ENCODE measurements around the gene PKNOX1. TPM values are rescaled to one million over a fixed set of nuclear protein-coding genes. Genes with fewer than 3 reads are reported as not detected.

The PKNOX1 gene
- total RNA-seq, 1 experiment from 2014 or later: 16.5 TPM

DNA sequence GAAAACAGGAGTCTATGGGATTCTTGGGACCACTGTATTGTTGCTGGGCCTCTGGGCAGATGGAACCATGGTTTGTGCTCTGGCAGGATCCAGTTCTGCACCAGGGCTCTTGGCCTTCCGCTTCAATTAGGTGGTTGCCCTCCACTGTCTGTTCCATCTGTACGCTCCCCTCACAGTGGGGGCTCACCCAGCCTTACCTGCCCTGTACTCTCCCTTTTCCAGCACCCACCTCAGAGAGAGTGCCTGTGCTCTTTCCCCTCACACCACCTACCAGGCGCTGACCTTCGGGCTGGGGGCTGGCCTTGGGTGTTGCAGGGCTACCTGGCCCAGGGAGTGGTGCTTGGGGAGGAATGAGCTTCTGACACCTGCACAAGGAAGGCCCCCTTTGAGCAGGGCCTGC lies 7.5 kb downstream of the PKNOX1 start:
- BruUV-seq (replicated peaks): no TSS peak
- Histone ChIP-seq H3K4me3 (ENCODE audit: low read depth in 2 of 2, low read length in 2 of 2) (no peak overlapping the region), H3K27me3 (ENCODE audit: control insufficient read depth, insufficient read depth, low read length) (no peaks in the 10 kb centered on the region), H3K36me3 (ENCODE audit: control insufficient read depth, insufficient read depth, low read length) (no peaks in the 10 kb centered on the region), H3K9me3 (ENCODE audit: control insufficient read depth, insufficient read depth, low read depth, low read length) (no peaks in the 10 kb centered on the region), H3K27ac (ENCODE audit: low read length) (no peak overlapping the region), H3K4me1 (ENCODE audit: control insufficient read depth, insufficient read depth, low read length) (no peaks in the 10 kb centered on the region; the same call in 1 of the 2 replicates)
- TF ChIP-seq, protein P1, sequence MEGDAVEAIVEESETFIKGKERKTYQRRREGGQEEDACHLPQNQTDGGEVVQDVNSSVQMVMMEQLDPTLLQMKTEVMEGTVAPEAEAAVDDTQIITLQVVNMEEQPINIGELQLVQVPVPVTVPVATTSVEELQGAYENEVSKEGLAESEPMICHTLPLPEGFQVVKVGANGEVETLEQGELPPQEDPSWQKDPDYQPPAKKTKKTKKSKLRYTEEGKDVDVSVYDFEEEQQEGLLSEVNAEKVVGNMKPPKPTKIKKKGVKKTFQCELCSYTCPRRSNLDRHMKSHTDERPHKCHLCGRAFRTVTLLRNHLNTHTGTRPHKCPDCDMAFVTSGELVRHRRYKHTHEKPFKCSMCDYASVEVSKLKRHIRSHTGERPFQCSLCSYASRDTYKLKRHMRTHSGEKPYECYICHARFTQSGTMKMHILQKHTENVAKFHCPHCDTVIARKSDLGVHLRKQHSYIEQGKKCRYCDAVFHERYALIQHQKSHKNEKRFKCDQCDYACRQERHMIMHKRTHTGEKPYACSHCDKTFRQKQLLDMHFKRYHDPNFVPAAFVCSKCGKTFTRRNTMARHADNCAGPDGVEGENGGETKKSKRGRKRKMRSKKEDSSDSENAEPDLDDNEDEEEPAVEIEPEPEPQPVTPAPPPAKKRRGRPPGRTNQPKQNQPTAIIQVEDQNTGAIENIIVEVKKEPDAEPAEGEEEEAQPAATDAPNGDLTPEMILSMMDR (IDR thresholded peaks at IDR 0.05): no peak
- TF ChIP-seq POLR2AphosphoS5 (IDR thresholded peaks at IDR 0.05; ENCODE audit: low read depth, low read length) (no peak), SIN3A (IDR thresholded peaks at IDR 0.05; ENCODE audit: borderline replicate concordance, insufficient read depth, low read depth, low read length) (no peak), TCF7L2 (IDR thresholded peaks at IDR 0.05; ENCODE audit: low read depth, low read length) (no peak)
- TF ChIP-seq, protein P2, sequence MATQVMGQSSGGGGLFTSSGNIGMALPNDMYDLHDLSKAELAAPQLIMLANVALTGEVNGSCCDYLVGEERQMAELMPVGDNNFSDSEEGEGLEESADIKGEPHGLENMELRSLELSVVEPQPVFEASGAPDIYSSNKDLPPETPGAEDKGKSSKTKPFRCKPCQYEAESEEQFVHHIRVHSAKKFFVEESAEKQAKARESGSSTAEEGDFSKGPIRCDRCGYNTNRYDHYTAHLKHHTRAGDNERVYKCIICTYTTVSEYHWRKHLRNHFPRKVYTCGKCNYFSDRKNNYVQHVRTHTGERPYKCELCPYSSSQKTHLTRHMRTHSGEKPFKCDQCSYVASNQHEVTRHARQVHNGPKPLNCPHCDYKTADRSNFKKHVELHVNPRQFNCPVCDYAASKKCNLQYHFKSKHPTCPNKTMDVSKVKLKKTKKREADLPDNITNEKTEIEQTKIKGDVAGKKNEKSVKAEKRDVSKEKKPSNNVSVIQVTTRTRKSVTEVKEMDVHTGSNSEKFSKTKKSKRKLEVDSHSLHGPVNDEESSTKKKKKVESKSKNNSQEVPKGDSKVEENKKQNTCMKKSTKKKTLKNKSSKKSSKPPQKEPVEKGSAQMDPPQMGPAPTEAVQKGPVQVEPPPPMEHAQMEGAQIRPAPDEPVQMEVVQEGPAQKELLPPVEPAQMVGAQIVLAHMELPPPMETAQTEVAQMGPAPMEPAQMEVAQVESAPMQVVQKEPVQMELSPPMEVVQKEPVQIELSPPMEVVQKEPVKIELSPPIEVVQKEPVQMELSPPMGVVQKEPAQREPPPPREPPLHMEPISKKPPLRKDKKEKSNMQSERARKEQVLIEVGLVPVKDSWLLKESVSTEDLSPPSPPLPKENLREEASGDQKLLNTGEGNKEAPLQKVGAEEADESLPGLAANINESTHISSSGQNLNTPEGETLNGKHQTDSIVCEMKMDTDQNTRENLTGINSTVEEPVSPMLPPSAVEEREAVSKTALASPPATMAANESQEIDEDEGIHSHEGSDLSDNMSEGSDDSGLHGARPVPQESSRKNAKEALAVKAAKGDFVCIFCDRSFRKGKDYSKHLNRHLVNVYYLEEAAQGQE (IDR thresholded peaks at IDR 0.05; ENCODE audit: insufficient read depth in 1 of 2, low read depth in 2 of 2, low read length in 1 of 2): no peak
- DNase-seq (ENCODE audit: low read depth, low spot score) (no peak), ATAC-seq (no peak)
- intact Hi-C loops (cut with micrococcal nuclease; ENCODE audit: unreplicated experiment) (no loop called here), in situ Hi-C loops (cut with HindIII; ENCODE audit: low pct_unique_long_range_greater_than_20kb, low sequenced_read_pairs) (no loop called here)
- CTCF ChIA-PET: no interaction called here
- POLR2A ChIA-PET: no interaction called here

DNA sequence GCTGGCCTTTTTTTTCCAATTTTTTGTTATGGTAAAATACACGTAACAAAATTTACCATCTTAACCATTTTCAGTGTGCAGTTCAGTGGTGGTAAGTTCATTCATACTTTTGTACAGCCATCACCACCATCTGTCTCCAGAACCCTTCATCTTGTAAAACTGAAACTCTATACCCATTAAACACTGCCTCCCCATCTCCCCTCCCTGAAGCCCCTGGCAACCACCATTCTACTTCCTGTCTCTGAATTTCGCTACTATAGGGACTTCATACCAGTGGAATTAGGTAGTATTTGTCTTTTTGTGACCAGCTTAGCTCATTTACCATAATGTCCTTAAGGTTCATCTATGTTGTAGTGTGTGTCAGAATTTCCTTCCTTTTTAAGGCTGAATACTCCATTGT lies 8.7 kb downstream of the PKNOX1 start:
- no peak overlapping the region for H3K4me3 ChIP-seq (ENCODE audit: low read depth in 2 of 2, low read length in 2 of 2)
- ChIA-PET CTCF (no interaction called here), POLR2A (no interaction called here)
- TF ChIP-seq, protein P1 (IDR thresholded peaks at IDR 0.05): no peak
- TF ChIP-seq POLR2AphosphoS5 (IDR thresholded peaks at IDR 0.05; ENCODE audit: low read depth, low read length) (no peak), TCF7L2 (IDR thresholded peaks at IDR 0.05; ENCODE audit: low read depth, low read length) (no peak), SIN3A (IDR thresholded peaks at IDR 0.05; ENCODE audit: borderline replicate concordance, insufficient read depth, low read depth, low read length) (no peak)
- TF ChIP-seq, protein P2 (IDR thresholded peaks at IDR 0.05; ENCODE audit: insufficient read depth in 1 of 2, low read depth in 2 of 2, low read length in 1 of 2): no peak
- no peak for DNase-seq (ENCODE audit: low read depth, low spot score)
- H3K9me3 ChIP-seq (ENCODE audit: control insufficient read depth, insufficient read depth, low read depth, low read length): no peaks in the 10 kb centered on the region
- in situ Hi-C loops (cut with HindIII; ENCODE audit: low pct_unique_long_range_greater_than_20kb, low sequenced_read_pairs): no loop called here
- no peaks in the 10 kb centered on the region for H3K27me3 ChIP-seq (ENCODE audit: control insufficient read depth, insufficient read depth, low read length)
- no peaks in the 10 kb centered on the region for H3K4me1 ChIP-seq (ENCODE audit: control insufficient read depth, insufficient read depth, low read length)
- no TSS peak for BruUV-seq (replicated peaks)
- no peak overlapping the region for H3K27ac ChIP-seq (ENCODE audit: low read length)
- intact Hi-C loops (cut with micrococcal nuclease; ENCODE audit: unreplicated experiment): no loop called here
- no peaks in the 10 kb centered on the region for H3K36me3 ChIP-seq (ENCODE audit: control insufficient read depth, insufficient read depth, low read length)
- ATAC-seq: no peak

Data from Panc1 (cell line).